Mucosa of descending colon (tissue), 3 donors: ENCODE results near the gene SUSD6. TPM values are rescaled to one million over a fixed set of nuclear protein-coding genes. Genes with fewer than 3 reads are reported as not detected.
A peak's percentile ranks its signal among the peaks of the same experiment; 100 is the strongest.

Experiments used
- ATAC-seq: fragments of 200-7000 bp; cut with Tn5 transposase; one replicate; pipeline ENCODE4 v1.9.1; 2020; ENCODE audit warnings: mild to moderate bottlenecking, moderate library complexity
- DNase-seq, 3 donors: peaks; one replicate each; pipeline ENCODE4 v3.0.0-alpha.2; 2020
- H3K36me3 ChIP-seq: fragments of 200-600 bp; one replicate; pipeline ENCODE4 v1.8.0; 2021; ENCODE audit warnings: low read depth, mild to moderate bottlenecking
- H3K4me1 ChIP-seq: fragments of 200-600 bp; one replicate; pipeline ENCODE4 v1.8.0; 2021; ENCODE audit warnings: low read depth, mild to moderate bottlenecking
- H3K4me3 ChIP-seq: fragments of 200-600 bp; one replicate; pipeline ENCODE4 v1.8.0; 2021; ENCODE audit warnings: mild to moderate bottlenecking
- H3K9me3 ChIP-seq: fragments of 200-600 bp; one replicate; pipeline ENCODE4 v1.8.0; 2021; ENCODE audit warnings: mild to moderate bottlenecking
- intact Hi-C, 2 donors: fragments of 100-400 bp; cut with DNase I in 1 of 2; cut with micrococcal nuclease in 1 of 2; formaldehyde crosslinking; loops; one replicate each; pipeline versions ENCODE4 v1.11.0 to v1.11.1; 2022; cut with DNase I, micrococcal nuclease
- total RNA-seq, 3 donors: library from RNA; stranded (reverse); fragmentation: NEBNext Ultra II Directional in 2 of 3; extraction: Animal tissue kit (Norgen Biotek cat#: 25700) in 2 of 3; gene quantifications; one replicate each; pipeline versions ENCODE4 v1.2.1 to v1.2.4, GENCODE V29; 2021 to 2023
- TF ChIP-seq, protein P1 (sequence below): fragments of 200-600 bp; IDR thresholded peaks from one replicate; pipeline ENCODE4 v1.8.0; 2022; ENCODE audit warnings: antibody characterized with exemption, mild to moderate bottlenecking
- donor health status: DM: no; HTN: no; CAD: no; lungs with moderate emphysema.
- donor health status: DM: no; HTN: no; CAD: no.
- donor health status: DM: no; HTN: yes; CAD: no.

Gene SUSD6
- total RNA-seq, 3 donors from 2014 or later, result 56.3 to 98.3 (median 95.6) TPM

DNA sequence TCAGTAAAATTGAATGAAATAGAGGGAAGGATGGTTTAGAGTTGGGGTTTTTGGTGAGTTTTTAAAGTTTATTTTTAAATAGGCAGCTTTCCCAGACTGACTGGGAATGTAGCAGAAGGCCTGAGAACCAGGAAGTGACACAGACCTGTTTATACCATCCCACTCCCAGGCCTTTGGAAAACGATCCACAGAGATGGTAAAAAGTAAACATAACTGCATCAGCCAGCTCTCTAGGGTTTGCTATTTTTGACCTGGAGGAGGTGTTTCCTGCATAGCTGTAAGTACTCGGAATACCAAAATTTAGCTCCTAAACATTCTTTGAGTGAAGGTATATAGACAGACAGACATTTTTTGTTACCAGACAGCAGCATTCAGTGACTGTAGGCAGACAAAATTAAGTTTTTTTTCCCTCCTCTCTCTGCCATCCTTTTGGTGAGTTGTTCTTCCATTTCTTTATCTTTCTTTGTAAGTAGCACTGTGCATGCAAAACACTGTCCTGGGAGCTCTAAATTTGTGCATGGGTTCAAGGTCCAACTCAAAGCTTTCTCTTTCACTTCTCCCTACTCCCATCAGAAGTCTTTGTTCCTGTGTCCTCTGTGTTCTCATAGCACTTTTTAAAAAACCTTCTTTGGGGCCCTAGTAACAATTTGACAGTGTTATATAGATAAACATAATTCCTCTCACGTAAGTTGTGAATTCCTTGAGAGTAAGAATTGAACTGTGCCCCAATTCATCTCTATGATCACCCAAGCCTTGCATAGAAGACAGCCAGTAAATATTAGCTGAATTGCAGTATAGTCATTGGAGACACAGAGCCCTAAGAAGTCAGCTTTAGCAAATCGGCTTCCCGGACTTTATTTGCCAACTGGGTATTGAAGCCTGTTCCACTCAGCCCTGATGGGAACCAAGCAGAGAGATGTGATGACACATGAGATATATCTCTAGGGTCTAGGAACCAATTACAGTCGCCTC lies 37.4 kb downstream of the SUSD6 start:
- peaks cover 85% of the 10 kb centered on the region for H3K4me1 ChIP-seq
- H3K36me3 ChIP-seq, result no peaks in the 10 kb centered on the region
- H3K9me3 ChIP-seq, result no peaks in the 10 kb centered on the region
- ATAC-seq (peak; percentile 70), DNase-seq (peak in 1 of 3 donors; percentile 64)
- H3K4me3 ChIP-seq, result no peak overlapping the region
- TF ChIP-seq, protein P1, sequence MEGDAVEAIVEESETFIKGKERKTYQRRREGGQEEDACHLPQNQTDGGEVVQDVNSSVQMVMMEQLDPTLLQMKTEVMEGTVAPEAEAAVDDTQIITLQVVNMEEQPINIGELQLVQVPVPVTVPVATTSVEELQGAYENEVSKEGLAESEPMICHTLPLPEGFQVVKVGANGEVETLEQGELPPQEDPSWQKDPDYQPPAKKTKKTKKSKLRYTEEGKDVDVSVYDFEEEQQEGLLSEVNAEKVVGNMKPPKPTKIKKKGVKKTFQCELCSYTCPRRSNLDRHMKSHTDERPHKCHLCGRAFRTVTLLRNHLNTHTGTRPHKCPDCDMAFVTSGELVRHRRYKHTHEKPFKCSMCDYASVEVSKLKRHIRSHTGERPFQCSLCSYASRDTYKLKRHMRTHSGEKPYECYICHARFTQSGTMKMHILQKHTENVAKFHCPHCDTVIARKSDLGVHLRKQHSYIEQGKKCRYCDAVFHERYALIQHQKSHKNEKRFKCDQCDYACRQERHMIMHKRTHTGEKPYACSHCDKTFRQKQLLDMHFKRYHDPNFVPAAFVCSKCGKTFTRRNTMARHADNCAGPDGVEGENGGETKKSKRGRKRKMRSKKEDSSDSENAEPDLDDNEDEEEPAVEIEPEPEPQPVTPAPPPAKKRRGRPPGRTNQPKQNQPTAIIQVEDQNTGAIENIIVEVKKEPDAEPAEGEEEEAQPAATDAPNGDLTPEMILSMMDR, result no peak
- intact Hi-C loops, result no loop called here

DNA sequence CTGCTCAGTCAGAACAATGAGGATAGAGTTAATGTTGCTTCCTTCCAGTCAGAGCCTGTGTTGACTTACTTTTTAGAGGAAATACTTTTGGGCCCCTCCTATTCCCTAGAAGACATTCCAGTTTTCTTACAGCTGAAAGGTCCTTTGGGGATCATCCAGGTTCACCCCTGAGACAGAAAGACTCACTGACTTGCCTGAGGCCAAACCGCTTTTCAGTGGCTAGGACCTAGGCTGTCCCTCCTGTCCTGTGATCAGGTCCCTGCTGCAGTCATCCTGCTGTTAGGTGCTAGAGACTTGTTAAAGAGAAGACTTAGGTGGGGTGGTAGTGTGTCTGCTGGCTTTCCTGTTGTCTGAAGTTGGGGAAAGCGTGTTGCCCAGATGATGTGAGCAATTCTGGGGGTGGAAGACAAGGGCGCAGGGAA lies 39.6 kb downstream of the SUSD6 start:
- DNase-seq (no peak), ATAC-seq (peak; percentile 6)
- Histone ChIP-seq H3K4me3 (no peak overlapping the region), H3K9me3 (no peaks in the 10 kb centered on the region), H3K4me1 (peaks cover 79% of the 10 kb centered on the region), H3K36me3 (no peaks in the 10 kb centered on the region)
- TF ChIP-seq, protein P1, result no peak
- intact Hi-C loops, result no loop called here

DNA sequence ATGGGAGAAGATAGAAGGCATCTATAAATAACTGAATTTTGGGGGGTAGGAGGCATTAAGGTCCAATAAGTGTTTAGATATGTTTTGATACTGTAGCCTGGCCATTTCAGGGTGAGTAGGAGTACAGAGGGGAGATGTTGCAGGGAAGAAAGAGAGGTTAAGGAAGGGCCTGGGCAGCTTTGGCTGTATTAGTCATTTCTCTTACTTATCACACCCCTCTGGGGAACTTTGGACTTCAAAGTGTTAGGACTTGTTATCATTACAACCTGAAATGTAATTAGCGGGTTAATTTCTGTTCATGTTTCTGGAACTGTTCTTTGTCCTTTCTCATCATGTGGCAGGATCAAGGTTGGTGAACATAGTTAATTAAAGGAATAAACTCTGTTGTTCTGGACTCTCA lies 40.3 kb downstream of the SUSD6 start:
- H3K36me3 ChIP-seq, result no peaks in the 10 kb centered on the region
- no peak overlapping the region for H3K4me3 ChIP-seq
- no peaks in the 10 kb centered on the region for H3K9me3 ChIP-seq
- TF ChIP-seq, protein P1, result no peak
- no peak for DNase-seq
- intact Hi-C loops, result no loop called here
- H3K4me1 ChIP-seq, result peaks cover 79% of the 10 kb centered on the region
- peak; percentile 55 for ATAC-seq

DNA sequence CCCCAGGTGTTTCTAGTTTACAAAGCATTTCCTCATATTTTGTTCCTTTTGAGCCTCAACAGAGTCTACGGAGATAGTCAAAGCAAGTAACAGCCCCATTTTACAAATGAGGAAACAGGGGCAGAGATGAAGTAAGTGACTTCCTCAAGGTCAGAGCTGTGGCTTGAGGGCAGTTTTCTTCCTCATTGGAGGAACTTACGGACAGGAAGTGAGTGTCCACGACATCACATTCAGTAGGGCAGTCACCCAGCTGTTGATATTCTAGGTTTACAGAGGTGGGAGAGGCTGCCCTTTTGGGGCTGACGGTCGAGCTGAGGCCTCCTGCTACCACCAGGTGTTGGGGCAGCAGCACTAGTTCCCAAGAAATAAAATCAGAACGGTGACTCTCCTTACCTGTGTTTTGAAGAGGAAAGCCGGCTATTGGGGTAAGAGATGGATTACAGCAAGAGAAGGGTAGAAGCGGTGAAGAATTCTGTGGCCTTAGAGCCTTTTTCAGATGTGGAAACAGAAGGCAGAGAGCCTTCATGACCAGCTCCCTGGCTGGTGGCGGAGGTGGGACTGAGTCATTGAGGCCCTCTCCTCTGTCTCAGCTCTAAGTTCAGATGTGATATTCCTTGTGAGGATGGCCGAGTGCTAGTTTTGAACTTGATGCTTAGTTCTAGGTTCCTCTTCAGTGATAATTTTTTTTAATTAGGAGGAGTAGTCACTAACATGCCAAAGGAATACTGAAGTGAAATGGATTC lies 41.7 kb downstream of the SUSD6 start:
- ATAC-seq, result peak; percentile 57
- intact Hi-C loops, result no loop called here
- peak in 1 of 3 donors; percentile 51 for DNase-seq

DNA sequence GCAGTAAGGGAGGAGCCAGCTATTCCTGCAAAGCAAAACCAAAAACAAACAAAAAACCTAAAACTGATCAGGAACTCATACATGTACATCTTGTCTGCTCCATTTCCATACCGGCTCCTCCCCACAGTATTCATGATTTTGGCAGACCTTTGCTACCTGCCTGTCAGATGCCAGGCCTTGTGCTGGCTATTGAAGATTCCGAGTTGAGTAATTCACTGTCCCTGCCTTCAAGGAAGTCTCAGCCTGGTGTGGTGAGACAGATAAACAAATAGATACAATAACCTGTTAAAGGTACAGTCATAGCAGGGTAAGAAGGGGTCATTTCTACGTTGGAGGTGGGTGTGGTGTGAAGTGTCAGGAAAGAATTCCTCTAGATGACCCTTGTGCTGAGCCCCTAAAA lies 42.7 kb downstream of the SUSD6 start:
- no peaks in the 10 kb centered on the region for H3K9me3 ChIP-seq
- H3K4me3 ChIP-seq, result no peak overlapping the region
- peak; percentile 68 for ATAC-seq
- TF ChIP-seq, protein P1, result no peak
- peaks cover 73% of the 10 kb centered on the region for H3K4me1 ChIP-seq
- intact Hi-C loops, result no loop called here
- no peaks in the 10 kb centered on the region for H3K36me3 ChIP-seq
- peak in 1 of 3 donors; percentile 65 for DNase-seq

More for the DNA sequence above, 41.7 kb downstream of the SUSD6 start:
- Histone ChIP-seq H3K4me3 (no peak overlapping the region), H3K36me3 (no peaks in the 10 kb centered on the region), H3K4me1 (peaks cover 73% of the 10 kb centered on the region), H3K9me3 (no peaks in the 10 kb centered on the region)
- TF ChIP-seq, protein P1, result no peak
